ENCODE results near the gene PCED1B. TPM values are rescaled to one million over a fixed set of nuclear protein-coding genes. Genes with fewer than 3 reads are reported as not detected.
"Not testable (repeated sequence)": the region's sequence is repeated elsewhere in the genome, so short reads cannot be mapped to it uniquely, and the experiment has no call there.

The PCED1B gene
- total RNA-seq, 2 donors from 2014 or later: 6.6 to 12.3 TPM

DNA sequence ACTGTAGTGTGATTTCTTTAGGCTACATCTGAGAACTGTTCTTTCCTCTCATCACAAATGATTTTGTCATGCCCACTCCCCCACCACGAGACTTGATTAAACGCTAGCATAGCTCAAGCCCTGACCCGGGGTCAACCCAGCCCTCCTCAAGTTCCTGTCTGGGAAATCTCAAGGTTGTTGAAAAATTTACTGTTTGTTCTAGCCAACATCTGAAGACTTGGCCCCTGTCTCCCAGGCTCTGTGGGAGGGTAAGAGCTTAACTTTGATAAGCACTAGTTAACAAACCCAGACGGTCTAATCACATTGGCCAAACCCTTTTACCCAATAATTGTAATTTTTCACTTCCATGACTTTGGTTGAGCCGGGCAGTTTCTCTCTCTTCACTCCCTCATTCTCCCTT, 86.5 kb downstream of the PCED1B start:
- Histone ChIP-seq H3K9me3 (no peaks in the 10 kb centered on the region), H3K27me3 (replicated peaks; ENCODE audit: insufficient read depth) (no peaks in the 10 kb centered on the region), H3K36me3 (no peaks in the 10 kb centered on the region), H3K4me1 (ENCODE audit: control insufficient read depth in 1 of 2, low read depth in 2 of 2) (peaks cover 0 to 7% of the 10 kb centered on the region in 2 donors), H3K27ac (no peak overlapping the region), H3K4me3 (no peak overlapping the region)
- no peak for DNase-seq (ENCODE audit: low spot score)
- ATAC-seq (ENCODE audit: insufficient number of reproducible peaks, low FRiP score, low read depth): no peak
- TF ChIP-seq, protein P1, sequence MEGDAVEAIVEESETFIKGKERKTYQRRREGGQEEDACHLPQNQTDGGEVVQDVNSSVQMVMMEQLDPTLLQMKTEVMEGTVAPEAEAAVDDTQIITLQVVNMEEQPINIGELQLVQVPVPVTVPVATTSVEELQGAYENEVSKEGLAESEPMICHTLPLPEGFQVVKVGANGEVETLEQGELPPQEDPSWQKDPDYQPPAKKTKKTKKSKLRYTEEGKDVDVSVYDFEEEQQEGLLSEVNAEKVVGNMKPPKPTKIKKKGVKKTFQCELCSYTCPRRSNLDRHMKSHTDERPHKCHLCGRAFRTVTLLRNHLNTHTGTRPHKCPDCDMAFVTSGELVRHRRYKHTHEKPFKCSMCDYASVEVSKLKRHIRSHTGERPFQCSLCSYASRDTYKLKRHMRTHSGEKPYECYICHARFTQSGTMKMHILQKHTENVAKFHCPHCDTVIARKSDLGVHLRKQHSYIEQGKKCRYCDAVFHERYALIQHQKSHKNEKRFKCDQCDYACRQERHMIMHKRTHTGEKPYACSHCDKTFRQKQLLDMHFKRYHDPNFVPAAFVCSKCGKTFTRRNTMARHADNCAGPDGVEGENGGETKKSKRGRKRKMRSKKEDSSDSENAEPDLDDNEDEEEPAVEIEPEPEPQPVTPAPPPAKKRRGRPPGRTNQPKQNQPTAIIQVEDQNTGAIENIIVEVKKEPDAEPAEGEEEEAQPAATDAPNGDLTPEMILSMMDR (IDR thresholded peaks at IDR 0.05): no peak

DNA sequence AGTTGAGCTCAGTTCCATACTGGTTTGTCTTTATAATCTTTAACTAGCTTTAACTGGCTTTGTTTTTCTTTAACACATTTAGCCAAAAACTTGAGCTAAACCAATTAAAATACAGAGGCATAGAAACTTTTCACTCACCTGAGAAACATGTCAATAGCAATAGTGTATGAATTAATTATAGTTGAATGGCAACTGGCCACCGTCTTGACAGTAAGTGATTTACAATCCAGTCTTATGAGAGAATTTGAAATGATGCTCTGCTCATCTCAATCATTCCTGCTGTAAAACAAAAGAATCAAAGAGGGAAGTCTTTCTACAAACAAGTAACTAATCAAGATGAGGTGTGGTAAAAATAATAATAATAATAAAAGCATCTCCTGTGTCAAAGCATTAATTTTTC, 86.9 kb downstream of the PCED1B start:
- ATAC-seq (ENCODE audit: insufficient number of reproducible peaks, low FRiP score, low read depth) (no peak), DNase-seq (ENCODE audit: low spot score) (no peak)
- H3K36me3 ChIP-seq: no peaks in the 10 kb centered on the region
- H3K4me3 ChIP-seq: no peak overlapping the region
- H3K4me1 ChIP-seq (ENCODE audit: control insufficient read depth in 1 of 2, low read depth in 2 of 2): peaks cover 0 to 7% of the 10 kb centered on the region in 2 donors
- no peaks in the 10 kb centered on the region for H3K9me3 ChIP-seq
- H3K27ac ChIP-seq: no peak overlapping the region
- H3K27me3 ChIP-seq (replicated peaks; ENCODE audit: insufficient read depth): no peaks in the 10 kb centered on the region
- TF ChIP-seq, protein P1 (IDR thresholded peaks at IDR 0.05): no peak

DNA sequence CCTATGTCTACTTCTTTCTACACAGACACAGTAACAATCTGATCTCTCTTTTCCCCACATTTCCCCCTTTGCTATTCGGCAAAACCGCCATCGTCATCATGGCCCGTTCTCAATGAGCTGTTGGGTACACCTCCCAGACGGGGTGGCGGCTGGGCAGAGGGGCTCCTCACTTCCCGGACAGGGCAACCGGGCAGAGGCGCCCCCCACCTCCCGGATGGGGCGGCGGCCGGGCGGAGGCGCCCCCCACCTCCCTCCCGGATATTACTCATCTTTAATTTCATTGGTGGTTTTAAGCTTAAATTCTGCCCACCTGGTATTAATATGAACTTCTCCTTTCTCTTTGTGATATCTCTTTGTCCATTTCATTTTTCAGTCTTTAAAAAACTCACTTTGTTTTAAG, 90.9 kb downstream of the PCED1B start:
- H3K9me3 ChIP-seq; H3K4me1 ChIP-seq (ENCODE audit: control insufficient read depth in 1 of 2, low read depth in 2 of 2); ATAC-seq (ENCODE audit: insufficient number of reproducible peaks, low FRiP score, low read depth); DNase-seq (ENCODE audit: low spot score); H3K36me3 ChIP-seq; H3K27me3 ChIP-seq (replicated peaks; ENCODE audit: insufficient read depth); H3K27ac ChIP-seq; H3K4me3 ChIP-seq: not testable (repeated sequence)

DNA sequence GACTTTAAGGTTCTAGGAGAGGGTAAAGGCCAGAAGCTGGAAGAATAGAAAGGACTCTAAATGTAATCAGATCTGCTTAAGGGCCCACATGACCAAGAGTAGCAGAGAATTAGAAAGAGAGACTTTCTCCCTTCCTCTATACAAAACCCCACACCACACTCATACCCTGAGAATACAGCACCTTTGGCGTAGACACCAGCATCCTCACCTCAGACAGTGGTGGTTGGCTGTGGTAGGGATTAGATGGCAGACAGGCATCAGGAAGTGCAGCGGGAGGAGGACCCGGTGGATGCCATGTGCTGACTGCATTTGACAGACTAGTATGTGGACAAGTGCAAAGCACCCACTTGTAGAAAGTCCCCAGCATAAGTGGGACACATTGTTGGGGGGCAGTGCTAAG, 98.6 kb downstream of the PCED1B start:
- Histone ChIP-seq H3K9me3 (no peaks in the 10 kb centered on the region), H3K36me3 (no peaks in the 10 kb centered on the region), H3K27me3 (replicated peaks; ENCODE audit: insufficient read depth) (no peaks in the 10 kb centered on the region), H3K4me1 (ENCODE audit: control insufficient read depth in 1 of 2, low read depth in 2 of 2) (no peaks in the 10 kb centered on the region), H3K27ac (no peak overlapping the region), H3K4me3 (no peak overlapping the region)
- no peak for ATAC-seq (ENCODE audit: insufficient number of reproducible peaks, low FRiP score, low read depth)
- DNase-seq (ENCODE audit: low spot score): no peak
- TF ChIP-seq, protein P1 (IDR thresholded peaks at IDR 0.05): no peak

DNA sequence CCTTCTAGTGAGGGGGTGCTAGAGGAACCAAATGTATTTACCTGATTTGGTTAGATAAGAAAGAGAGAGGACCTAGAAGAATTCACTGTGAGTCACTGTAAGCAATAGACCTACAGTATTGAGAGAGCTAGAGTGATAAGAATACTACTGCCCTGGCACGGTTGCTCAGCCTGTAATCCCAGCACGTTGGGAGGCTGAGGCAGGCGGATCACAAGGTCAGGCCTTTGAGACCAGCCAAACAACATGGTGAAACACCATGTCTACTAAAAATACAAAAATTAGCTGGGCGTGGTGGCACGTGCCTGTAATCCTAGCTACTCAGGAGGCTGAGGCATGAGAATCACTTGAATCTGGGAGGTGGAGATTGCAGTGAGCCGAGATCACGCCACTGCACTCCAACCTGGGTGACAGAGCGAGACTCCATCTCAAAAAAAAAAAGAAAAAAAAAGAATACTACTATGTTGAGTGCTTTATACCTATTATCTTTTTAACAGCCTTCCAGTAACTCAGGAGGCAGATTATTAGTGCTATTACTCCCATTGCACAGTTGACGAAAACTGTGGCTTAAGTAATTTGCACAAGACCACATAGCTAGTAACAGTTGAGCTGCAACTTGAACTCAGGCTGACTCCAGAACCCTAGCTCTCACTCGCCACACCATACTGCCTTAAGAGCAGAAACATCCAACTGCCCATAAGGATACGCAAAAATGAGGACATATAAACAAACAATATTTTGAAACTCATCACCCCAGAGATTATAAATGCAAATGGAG, 102.9 kb downstream of the PCED1B start:
- not testable (repeated sequence) for H3K4me1 ChIP-seq (ENCODE audit: control insufficient read depth in 1 of 2, low read depth in 2 of 2); ATAC-seq (ENCODE audit: insufficient number of reproducible peaks, low FRiP score, low read depth); DNase-seq (ENCODE audit: low spot score); H3K9me3 ChIP-seq; H3K27me3 ChIP-seq (replicated peaks; ENCODE audit: insufficient read depth); H3K27ac ChIP-seq; H3K4me3 ChIP-seq; H3K36me3 ChIP-seq

DNA sequence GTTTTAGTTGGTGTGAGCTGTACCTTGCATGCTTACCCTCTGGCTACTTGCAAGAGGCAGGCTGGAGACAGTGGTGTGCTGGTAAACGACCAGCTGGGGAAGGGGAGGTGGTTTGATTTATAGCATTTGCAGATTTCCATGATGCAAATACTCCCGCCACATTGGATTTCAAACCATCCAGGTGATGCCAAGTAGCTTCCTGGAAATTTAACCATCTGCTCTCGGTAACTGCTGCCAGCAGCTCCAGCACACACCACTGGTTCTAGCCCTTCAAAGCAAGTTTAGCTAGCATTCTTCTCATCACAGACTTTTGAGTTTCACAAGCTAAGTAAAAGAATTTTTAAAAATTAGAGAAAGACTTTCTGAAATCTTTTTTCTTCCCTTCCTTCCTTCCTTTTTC, 104.8 kb downstream of the PCED1B start:
- Histone ChIP-seq H3K27me3 (replicated peaks; ENCODE audit: insufficient read depth) (no peaks in the 10 kb centered on the region), H3K9me3 (no peaks in the 10 kb centered on the region), H3K27ac (no peak overlapping the region), H3K36me3 (no peaks in the 10 kb centered on the region), H3K4me1 (ENCODE audit: control insufficient read depth in 1 of 2, low read depth in 2 of 2) (peaks cover 9 to 13% of the 10 kb centered on the region in 2 donors), H3K4me3 (no peak overlapping the region)
- TF ChIP-seq, protein P1 (IDR thresholded peaks at IDR 0.05): no peak
- no peak for DNase-seq (ENCODE audit: low spot score)
- no peak for ATAC-seq (ENCODE audit: insufficient number of reproducible peaks, low FRiP score, low read depth)
